A204.1 (cell line): ENCODE results near the gene BCKDHA.
"Not testable (repeated sequence)": the region's sequence is repeated elsewhere in the genome, so short reads cannot be mapped to it uniquely, and the experiment has no call there.

Experiments used
- FAIRE-seq: peaks from 2 replicates; lab custom pipeline; 2012; peaks lifted over from hg19 to GRCh38; lab: Jason Lieb, UNC

BCKDHA gene

GRCh38 chr19:41426952-41427646 is 29.5 kb downstream of the BCKDHA start, which contains the start of gene B3GNT8:
TSS of gene B3GNT8 (minus strand) at chr19:41427374. CDS start at chr19:41426778, 596 bp downstream.
- no peak for FAIRE-seq

GRCh38 chr19:41427647-41428480 is 30.2 kb downstream of the BCKDHA start:
- FAIRE-seq, result no peak

- FAIRE-seq, result no peak
Measured at GRCh38 chr19:41428481-41428859, 30.9 kb downstream of the BCKDHA start.

GRCh38 chr19:41430922-41431321 is 33.3 kb downstream of the BCKDHA start:
- no peak for FAIRE-seq

GRCh38 chr19:41431426-41432386 is 34.1 kb downstream of the BCKDHA start:
- FAIRE-seq, result no peak

- FAIRE-seq, result no peak
Measured at GRCh38 chr19:41433171-41433570, 35.6 kb downstream of the BCKDHA start.

- no peak for FAIRE-seq
Measured at GRCh38 chr19:41434450-41434849, 36.8 kb downstream of the BCKDHA start.

GRCh38 chr19:41435376-41435775 is 37.8 kb downstream of the BCKDHA start:
- not testable (repeated sequence) for FAIRE-seq

- no peak for FAIRE-seq
Measured at GRCh38 chr19:41435936-41436673, 38.5 kb downstream of the BCKDHA start.

- no peak for FAIRE-seq
Measured at GRCh38 chr19:41436674-41436951, 39.0 kb downstream of the BCKDHA start.

GRCh38 chr19:41437944-41438574 is 40.4 kb downstream of the BCKDHA start:
- FAIRE-seq, result no peak

- FAIRE-seq, result peak; percentile 98
Measured at GRCh38 chr19:41439441-41440222, 42.0 kb downstream of the BCKDHA start, which contains the start of gene DMAC2. TSS of gene DMAC2 (minus strand) at chr19:41439912. CDS start at chr19:41439899, 13 bp downstream.

GRCh38 chr19:41441321-41441945 is 43.8 kb downstream of the BCKDHA start:
- FAIRE-seq, result no peak

GRCh38 chr19:41442473-41443355 is 45.1 kb downstream of the BCKDHA start, which contains the start of gene ERICH4:
TSS of gene ERICH4 (plus strand) at chr19:41443156. CDS start at chr19:41443170, 14 bp downstream.
- FAIRE-seq, result no peak

- FAIRE-seq, result no peak
Measured at GRCh38 chr19:41443813-41444455, 46.3 kb downstream of the BCKDHA start.

- FAIRE-seq, result no peak
Measured at GRCh38 chr19:41445575-41445974, 48.0 kb downstream of the BCKDHA start.

- FAIRE-seq, result no peak
Measured at GRCh38 chr19:41447732-41448332, 50.2 kb downstream of the BCKDHA start.
